KMS-11 (cell line): ENCODE data around the gene HELZ2.
"Not testable (repeated sequence)": the region's sequence is repeated elsewhere in the genome, so short reads cannot be mapped to it uniquely, and the experiment has no call there.

Source experiments
- H2AFZ ChIP-seq: fragments of 200-600 bp; sonication (generic); 2 replicates; pipeline ENCODE4 v1.6.1; 2016; ENCODE audit warnings: antibody characterized with exemption, mixed run types, low read depth
- H3K27ac ChIP-seq: fragments of 200-600 bp; sonication (generic); 2 replicates; pipeline ENCODE4 v1.6.1; 2016; ENCODE audit warnings: mild to moderate bottlenecking, mixed run types
- H3K27me3 ChIP-seq: fragments of 200-600 bp; sonication (generic); 2 replicates; pipeline ENCODE4 v1.6.1; 2017; ENCODE audit warnings: mild to moderate bottlenecking, low read depth, mixed run types, moderate library complexity; ENCODE audit not compliant: insufficient read depth
- H3K36me3 ChIP-seq: fragments of 200-600 bp; sonication (generic); 2 replicates; pipeline ENCODE4 v1.6.1; 2017; ENCODE audit warnings: mild to moderate bottlenecking, mixed run types; ENCODE audit not compliant: insufficient read depth
- H3K4me1 ChIP-seq: fragments of 200-600 bp; sonication (generic); 2 replicates; pipeline ENCODE4 v1.6.1; 2016; ENCODE audit warnings: mild to moderate bottlenecking, low read depth, mixed run types; ENCODE audit not compliant: poor library complexity, severe bottlenecking
- H3K4me2 ChIP-seq: fragments of 200-600 bp; sonication (generic); 2 replicates; pipeline ENCODE4 v1.7.0; 2016; ENCODE audit warnings: mild to moderate bottlenecking, mixed run types
- H3K4me3 ChIP-seq: fragments of 200-600 bp; sonication (generic); IDR thresholded peaks from 2 replicates; pipeline ENCODE4 v1.6.1; 2017; ENCODE audit warnings: low read depth, low read length, mixed read lengths; ENCODE audit not compliant: insufficient read depth
- H3K79me2 ChIP-seq: fragments of 200-600 bp; sonication (generic); 2 replicates; pipeline ENCODE4 v1.6.1; 2016; ENCODE audit warnings: low read depth, mixed run types; ENCODE audit not compliant: insufficient read depth
- H3K9ac ChIP-seq: fragments of 200-600 bp; sonication (generic); 2 replicates; pipeline ENCODE4 v1.6.1; 2016; ENCODE audit warnings: mild to moderate bottlenecking, mixed run types
- H4K20me1 ChIP-seq: fragments of 200-600 bp; sonication (generic); 2 replicates; pipeline ENCODE4 v1.6.1; 2016; ENCODE audit warnings: mild to moderate bottlenecking, mixed run types; ENCODE audit not compliant: insufficient read depth
- CTCF ChIP-seq: fragments of 200-600 bp; sonication (generic); conservative IDR thresholded peaks from 2 replicates; pipeline ENCODE4 v1.6.1; 2017; ENCODE audit warnings: low read depth, mild to moderate bottlenecking, antibody characterized with exemption, low read length, moderate library complexity, mixed read lengths

The HELZ2 gene

GRCh38 chr20:63560333-63560805 is 13.7 kb downstream of the HELZ2 start:
- Histone ChIP-seq H3K4me2 (no peak overlapping the region), H3K9ac (no peak overlapping the region), H3K36me3 (no peaks in the 10 kb centered on the region), H3K4me3 (no peak overlapping the region), H3K79me2 (no peaks in the 10 kb centered on the region), H3K27ac (no peak overlapping the region), H2AFZ (no peak overlapping the region), H3K4me1 (no peaks in the 10 kb centered on the region), H4K20me1 (no peaks in the 10 kb centered on the region), H3K27me3 (peaks cover 19% of the 10 kb centered on the region)
- TF ChIP-seq CTCF: no peak

- not testable (repeated sequence) for H3K79me2 ChIP-seq, H2AFZ ChIP-seq, H3K36me3 ChIP-seq, H3K9ac ChIP-seq, H3K4me1 ChIP-seq, H3K4me3 ChIP-seq, H3K4me2 ChIP-seq, H4K20me1 ChIP-seq, H3K27ac ChIP-seq
- H3K27me3 ChIP-seq: peaks cover 25% of the 10 kb centered on the region
These were observed 14.3 kb downstream of the HELZ2 start for GRCh38 chr20:63559485-63560332.

GRCh38 chr20:63558804-63559484 is 15.1 kb downstream of the HELZ2 start:
- no peak overlapping the region for H3K4me3 ChIP-seq
- no peaks in the 10 kb centered on the region for H4K20me1 ChIP-seq
- H3K27ac ChIP-seq: no peak overlapping the region
- H3K27me3 ChIP-seq: peaks cover 33% of the 10 kb centered on the region
- no peaks in the 10 kb centered on the region for H3K79me2 ChIP-seq
- peaks cover 2% of the 10 kb centered on the region for H3K4me1 ChIP-seq
- TF ChIP-seq CTCF: no peak
- no peak overlapping the region for H3K4me2 ChIP-seq
- no peaks in the 10 kb centered on the region for H3K36me3 ChIP-seq
- no peak overlapping the region for H3K9ac ChIP-seq
- no peak overlapping the region for H2AFZ ChIP-seq

- Histone ChIP-seq H3K79me2 (no peaks in the 10 kb centered on the region), H3K36me3 (no peaks in the 10 kb centered on the region), H3K4me2 (no peak overlapping the region), H3K4me1 (peaks cover 16% of the 10 kb centered on the region), H4K20me1 (no peaks in the 10 kb centered on the region), H3K9ac (no peak overlapping the region), H3K27ac (no peak overlapping the region), H2AFZ (no peak overlapping the region), H3K4me3 (no peak overlapping the region), H3K27me3 (peaks cover 43% of the 10 kb centered on the region)
- TF ChIP-seq CTCF: no peak
These were observed 16.6 kb downstream of the HELZ2 start for GRCh38 chr20:63557481-63557891.
